Progenitor cell of endocrine pancreas (in vitro differentiated cells): Measurements from ENCODE around the gene EPN2. TPM values are rescaled to one million over a fixed set of nuclear protein-coding genes. Genes with fewer than 3 reads are reported as not detected.

Experiments used
- DNase-seq: peaks from one replicate; pipeline ENCODE4 v3.0.0; 2021; ENCODE audit warnings: low spot score; ENCODE audit not compliant: unreplicated experiment
- H3K27ac Mint-ChIP-seq: 2 replicates; pipeline ENCODE4 v1.8.0; 2021; ENCODE audit warnings: mild to moderate bottlenecking, moderate library complexity, mixed read lengths
- H3K27me3 Mint-ChIP-seq: 2 replicates; pipeline ENCODE4 v1.8.0; 2021; ENCODE audit warnings: mixed read lengths
- H3K36me3 Mint-ChIP-seq: 2 replicates; pipeline ENCODE4 v1.8.0; 2022; ENCODE audit warnings: mixed read lengths; ENCODE audit not compliant: insufficient read depth
- H3K4me1 Mint-ChIP-seq: 2 replicates; pipeline ENCODE4 v1.8.0; 2021; ENCODE audit warnings: low read depth, mixed read lengths
- H3K4me3 Mint-ChIP-seq: 2 replicates; pipeline ENCODE4 v1.8.0; 2021; ENCODE audit warnings: low read depth, mild to moderate bottlenecking, moderate library complexity, mixed read lengths
- H3K9me3 Mint-ChIP-seq: 2 replicates; pipeline ENCODE4 v1.8.0; 2021; ENCODE audit warnings: low read depth, mixed read lengths
- CTCF ChIP-seq: fragments of 200-600 bp; sonication (generic); IDR thresholded peaks from one replicate; pipeline ENCODE4 v1.5.0; 2021; ENCODE audit warnings: antibody characterized with exemption, mild to moderate bottlenecking; ENCODE audit not compliant: unreplicated experiment
- total RNA-seq: library from RNA; stranded (reverse); gene quantifications from 2 replicates; pipeline ENCODE4 v1.2.1, GENCODE V29; 2021

Gene EPN2
- total RNA-seq, 1 donor from 2014 or later = 49.8 TPM

- no peak overlapping the region for H3K4me3 Mint-ChIP-seq
- H3K36me3 Mint-ChIP-seq = no peaks in the 10 kb centered on the region
- H3K9me3 Mint-ChIP-seq = no peaks in the 10 kb centered on the region
- no peaks in the 10 kb centered on the region for H3K27me3 Mint-ChIP-seq
- DNase-seq = no peak
- TF ChIP-seq CTCF = no peak
- H3K4me1 Mint-ChIP-seq = peaks cover 3% of the 10 kb centered on the region
- no peak overlapping the region for H3K27ac Mint-ChIP-seq
Measured at GRCh38 chr17:19299866-19300265, 62.7 kb downstream of the EPN2 start.

DNA sequence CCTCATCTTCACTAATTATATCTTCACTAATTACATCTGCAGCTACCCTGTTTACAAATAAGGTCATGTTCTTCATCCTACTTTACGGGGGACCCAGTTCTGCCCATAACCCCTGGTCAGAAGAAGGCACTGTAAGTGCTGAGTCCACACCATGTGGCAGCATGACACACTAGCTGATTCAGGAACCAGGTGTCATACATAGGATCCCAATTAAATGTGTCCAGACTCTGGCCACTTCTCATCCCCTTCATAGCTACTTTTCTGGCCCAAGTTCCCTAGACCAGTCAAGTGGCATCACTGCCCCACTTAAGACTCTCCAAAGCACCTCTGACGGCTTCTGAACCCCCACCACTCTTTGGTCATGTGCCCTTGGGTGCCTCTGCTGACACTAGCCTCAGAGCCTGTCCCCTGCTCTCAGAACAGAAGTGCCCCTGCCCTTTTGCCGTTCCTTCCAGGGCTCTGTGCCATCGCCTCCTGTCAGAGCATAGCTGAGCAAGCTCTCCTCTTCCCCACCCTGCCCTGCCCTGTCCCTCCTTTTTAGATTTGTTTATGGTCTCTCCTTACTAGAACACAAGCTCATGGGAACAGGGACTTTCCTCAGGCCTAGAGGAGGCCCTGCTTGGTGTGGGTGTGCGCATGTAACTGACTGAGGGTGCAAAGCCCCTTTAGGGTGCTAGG is 64.2 kb downstream of the EPN2 start:
- H3K27me3 Mint-ChIP-seq = no peaks in the 10 kb centered on the region
- H3K27ac Mint-ChIP-seq = peak overlapping the region; percentile 69
- DNase-seq = no peak
- H3K4me1 Mint-ChIP-seq = peaks cover 6% of the 10 kb centered on the region
- H3K4me3 Mint-ChIP-seq = no peak overlapping the region
- no peak for TF ChIP-seq CTCF
- no peaks in the 10 kb centered on the region for H3K36me3 Mint-ChIP-seq
- no peaks in the 10 kb centered on the region for H3K9me3 Mint-ChIP-seq

DNA sequence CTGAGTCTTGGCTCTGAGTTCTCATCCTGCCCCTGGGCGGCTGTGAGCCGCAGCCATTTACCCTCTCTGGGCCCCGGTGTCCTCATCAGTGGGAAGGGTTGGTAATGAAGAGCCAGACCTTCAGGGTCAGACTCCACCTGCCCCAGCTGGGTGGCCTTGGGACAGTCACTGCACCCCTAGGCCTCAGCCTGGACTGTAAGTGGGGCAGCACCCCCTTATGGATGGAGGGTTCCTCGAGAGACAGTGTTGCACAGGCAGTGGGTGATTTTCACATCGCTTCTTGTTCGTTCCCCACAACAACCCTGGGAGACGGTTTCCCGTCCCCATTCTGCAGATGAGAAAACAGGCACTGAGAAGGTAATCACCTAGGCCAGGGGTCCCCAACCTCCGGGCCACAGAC is 64.8 kb downstream of the EPN2 start:
- Mint-ChIP-seq H3K27ac (no peak overlapping the region), H3K27me3 (no peaks in the 10 kb centered on the region), H3K36me3 (no peaks in the 10 kb centered on the region), H3K4me1 (peaks cover 11% of the 10 kb centered on the region), H3K9me3 (no peaks in the 10 kb centered on the region), H3K4me3 (no peak overlapping the region)
- TF ChIP-seq CTCF = no peak
- DNase-seq = no peak

- no peak for TF ChIP-seq CTCF
- DNase-seq = no peak
- Mint-ChIP-seq H3K27ac (no peak overlapping the region), H3K9me3 (no peaks in the 10 kb centered on the region), H3K27me3 (no peaks in the 10 kb centered on the region), H3K36me3 (no peaks in the 10 kb centered on the region), H3K4me1 (peaks cover 14% of the 10 kb centered on the region), H3K4me3 (no peak overlapping the region)
Measured at GRCh38 chr17:19302791-19303331, 65.7 kb downstream of the EPN2 start.

DNA sequence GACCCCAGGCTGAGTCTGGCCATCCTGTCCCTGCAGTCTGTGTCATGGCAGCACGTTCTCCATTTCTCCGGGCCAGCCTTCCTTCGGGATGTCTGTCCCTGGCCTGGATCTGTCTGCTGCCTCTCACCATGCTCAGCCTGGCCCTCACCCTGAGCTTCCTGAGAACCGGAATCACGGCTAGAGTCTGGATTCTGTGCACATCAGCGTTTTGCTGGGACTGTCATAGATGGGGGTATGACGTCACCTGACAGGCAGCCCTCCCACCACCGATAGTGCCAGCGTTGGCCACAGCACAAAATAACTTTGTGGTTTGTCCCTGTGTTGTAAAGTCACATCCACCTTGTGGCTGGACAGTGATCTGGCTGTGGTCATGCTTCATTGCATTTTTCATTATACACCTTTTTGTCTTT is 66.2 kb downstream of the EPN2 start:
- TF ChIP-seq CTCF = no peak
- H3K27me3 Mint-ChIP-seq = no peaks in the 10 kb centered on the region
- H3K4me3 Mint-ChIP-seq = no peak overlapping the region
- no peaks in the 10 kb centered on the region for H3K9me3 Mint-ChIP-seq
- H3K36me3 Mint-ChIP-seq = no peaks in the 10 kb centered on the region
- peaks cover 14% of the 10 kb centered on the region for H3K4me1 Mint-ChIP-seq
- H3K27ac Mint-ChIP-seq = no peak overlapping the region
- no peak for DNase-seq
